ENCODE results near the gene CMTM2. TPM values are rescaled to one million over a fixed set of nuclear protein-coding genes. Genes with fewer than 3 reads are reported as not detected.

CMTM2 gene, protein sequence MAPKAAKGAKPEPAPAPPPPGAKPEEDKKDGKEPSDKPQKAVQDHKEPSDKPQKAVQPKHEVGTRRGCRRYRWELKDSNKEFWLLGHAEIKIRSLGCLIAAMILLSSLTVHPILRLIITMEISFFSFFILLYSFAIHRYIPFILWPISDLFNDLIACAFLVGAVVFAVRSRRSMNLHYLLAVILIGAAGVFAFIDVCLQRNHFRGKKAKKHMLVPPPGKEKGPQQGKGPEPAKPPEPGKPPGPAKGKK
- 0.93 TPM for total RNA-seq

DNA sequence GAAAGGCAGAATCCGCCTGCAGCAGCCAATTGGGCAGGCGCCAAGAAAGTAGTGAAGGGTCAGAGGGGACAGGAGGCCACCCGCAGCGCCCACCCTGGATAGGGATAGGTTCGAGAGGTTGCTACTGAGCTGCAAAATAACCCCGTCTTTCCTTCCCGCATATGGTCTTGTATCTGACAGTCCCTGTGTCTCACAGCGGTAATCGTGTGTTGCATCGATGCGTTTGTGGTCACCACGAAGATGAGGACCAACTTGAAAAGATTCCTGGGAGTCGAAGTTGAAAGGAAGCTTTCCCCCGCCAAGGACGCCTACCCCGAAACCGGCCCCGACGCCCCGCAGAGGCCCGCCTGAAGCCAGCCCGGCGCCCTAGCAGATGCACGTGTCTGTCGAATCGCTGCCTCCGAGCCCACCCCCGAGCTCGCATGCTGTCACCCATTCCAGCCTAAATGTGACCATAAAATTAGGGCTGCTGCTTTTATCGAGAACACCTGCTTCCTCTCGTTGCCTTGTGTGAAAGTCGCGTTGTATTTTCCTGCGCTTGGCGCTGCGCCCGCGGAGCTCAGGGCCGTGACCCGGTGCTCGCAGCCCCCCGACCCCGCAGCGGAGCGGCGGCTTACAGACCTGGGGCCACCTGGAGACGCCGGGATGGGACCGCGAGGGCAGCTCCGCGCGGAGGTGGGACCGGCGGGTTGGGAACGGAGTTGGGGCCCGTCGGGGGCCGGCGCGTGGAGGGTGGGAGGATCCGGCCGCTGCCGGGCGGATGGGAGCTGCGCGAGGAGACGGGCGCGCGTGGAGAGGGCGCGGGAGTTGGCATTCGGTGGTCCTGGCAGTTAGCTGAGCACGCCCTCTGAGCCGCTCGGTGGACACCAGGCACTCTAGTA is at the start of gene CMTM2:
TSS of gene CMTM2 (plus strand) at position 813 of the 881 bp plus-strand sequence. CDS start 145 bp downstream, outside the sequence.

DNA sequence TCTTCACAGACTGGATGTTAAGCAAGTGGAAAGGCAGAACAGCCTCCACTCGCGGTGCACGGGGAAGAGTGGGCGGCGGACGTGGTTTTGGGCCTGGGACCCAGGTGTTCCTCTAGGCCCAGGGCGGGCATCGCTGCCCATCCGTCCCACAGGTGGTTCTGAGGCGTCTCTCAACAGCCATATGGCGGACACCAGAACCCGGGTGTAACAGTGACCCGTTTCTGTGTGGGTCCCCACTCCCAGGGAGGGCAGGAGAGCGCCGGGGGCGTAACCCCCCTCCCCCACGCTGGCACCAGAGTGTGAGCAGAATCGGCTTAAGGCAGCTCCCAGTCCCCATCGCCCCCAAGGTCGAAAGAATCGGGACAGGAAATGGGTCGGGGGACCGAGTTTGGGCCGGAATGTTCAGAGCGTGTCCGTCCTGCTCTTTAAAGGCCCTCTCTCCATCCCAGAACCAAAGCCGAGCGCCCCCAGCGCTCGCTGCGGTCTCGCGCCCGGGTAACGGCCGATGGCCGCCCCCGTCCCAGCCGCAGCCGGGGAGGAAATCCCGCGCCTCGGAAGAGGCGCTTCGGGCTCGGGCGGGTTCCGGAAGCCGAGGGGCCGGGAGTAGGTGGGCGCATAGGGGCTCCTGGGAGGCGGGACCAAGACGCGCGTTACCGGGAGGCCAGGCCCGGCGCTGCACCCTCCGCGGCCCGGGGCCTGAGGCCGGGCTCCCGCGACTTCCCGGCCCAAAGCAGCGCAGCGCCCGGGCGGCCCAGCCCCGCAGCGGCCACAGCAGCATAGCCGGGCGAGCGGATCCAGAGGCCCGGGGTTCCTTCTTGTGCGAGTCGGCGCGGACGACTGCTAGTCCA is 29.8 kb upstream of the CMTM2 start, which contains the start of gene TK2:
TSS of gene TK2 (minus strand) at position 839 of the 848 bp plus-strand sequence. CDS start at position 778, 61 bp downstream.

DNA sequence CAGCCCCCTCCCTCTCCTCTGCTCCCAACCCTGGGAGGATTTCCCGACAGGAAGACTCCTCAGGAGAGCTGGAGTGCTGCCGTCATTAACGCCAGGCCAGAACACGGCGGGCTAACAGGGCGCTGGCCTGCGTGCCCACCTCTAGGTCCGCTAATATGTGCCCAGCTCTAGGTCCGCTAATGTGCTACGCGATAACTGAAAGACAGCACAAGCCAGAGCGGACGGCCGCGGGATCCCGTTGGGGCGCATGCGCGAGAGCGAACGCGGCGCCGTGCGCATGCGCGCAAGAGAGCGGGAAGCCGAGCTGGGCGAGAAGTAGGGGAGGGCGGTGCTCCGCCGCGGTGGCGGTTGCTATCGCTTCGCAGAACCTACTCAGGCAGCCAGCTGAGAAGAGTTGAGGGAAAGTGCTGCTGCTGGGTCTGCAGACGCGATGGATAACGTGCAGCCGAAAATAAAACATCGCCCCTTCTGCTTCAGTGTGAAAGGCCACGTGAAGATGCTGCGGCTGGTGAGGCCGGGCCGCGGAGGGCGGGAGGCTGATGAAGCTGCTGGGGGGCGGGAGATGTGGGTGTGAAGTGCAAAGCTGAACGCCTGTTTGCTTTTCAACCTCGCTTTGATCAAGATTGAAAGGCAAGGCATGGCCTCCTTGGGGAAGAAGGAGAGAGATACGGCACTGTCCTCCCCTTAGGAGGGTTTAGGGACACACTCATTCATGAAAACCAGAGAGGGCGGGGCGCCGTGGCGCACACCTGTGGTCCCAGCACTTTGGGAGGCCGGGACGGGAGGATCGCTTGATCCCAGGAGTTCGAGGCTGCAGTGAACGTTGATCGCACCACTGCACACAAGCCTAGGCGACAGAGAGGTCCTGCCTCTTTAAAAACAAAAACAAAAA is 26.7 kb upstream of the CMTM2 start, which contains the start of gene CKLF:
TSS of gene CKLF (plus strand) at position 291 of the 892 bp plus-strand sequence. CDS start at position 431, 140 bp downstream.

DNA sequence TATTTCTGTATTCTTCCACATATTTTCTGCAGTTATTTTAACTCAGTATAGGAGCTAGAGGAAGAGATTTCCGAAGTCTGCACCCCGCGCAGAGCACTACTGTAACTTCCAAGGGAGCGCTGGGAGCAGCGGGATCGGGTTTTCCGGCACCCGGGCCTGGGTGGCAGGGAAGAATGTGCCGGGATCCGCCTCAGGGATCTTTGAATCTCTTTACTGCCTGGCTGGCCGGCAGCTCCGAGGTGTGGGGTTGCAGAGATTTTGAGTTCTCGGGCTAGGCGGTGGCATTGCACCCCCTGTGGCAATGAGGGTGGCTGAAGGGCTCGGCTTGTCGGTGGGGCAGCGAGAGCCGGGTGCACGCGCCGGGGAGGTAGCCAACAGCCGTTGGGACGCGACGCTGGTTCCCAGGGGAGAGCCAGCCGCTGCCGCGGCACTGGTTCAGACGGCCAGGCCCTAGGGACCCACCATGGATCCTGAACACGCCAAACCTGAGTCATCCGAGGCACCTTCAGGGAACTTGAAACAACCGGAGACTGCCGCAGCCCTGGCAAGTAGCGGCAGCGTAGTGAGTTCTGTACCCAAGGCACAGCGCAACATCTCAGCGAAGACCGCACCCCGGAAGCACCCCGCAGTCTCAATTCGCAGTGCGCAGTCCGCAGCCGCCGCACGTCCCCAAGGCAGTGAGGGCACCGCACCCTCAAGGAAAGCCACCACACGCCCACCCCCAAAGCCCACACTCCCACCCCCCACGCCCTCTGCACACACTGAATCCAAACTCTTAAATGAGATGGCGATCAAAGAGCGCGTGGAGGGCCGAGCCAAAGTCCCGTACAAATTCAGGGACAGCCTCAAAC is 13.0 kb upstream of the CMTM2 start, which contains the start of gene CMTM1:
TSS of gene CMTM1 (plus strand) at position 389 of the 851 bp plus-strand sequence. CDS start at position 464, 75 bp downstream.

GRCh38 chr16:66604376-66605176 is 25.3 kb downstream of the CMTM2 start, which contains the start of gene CMTM3:
Gene CMTM3, plus strand, starts transcription at chr16:66604704. Its CDS starts 102 bp downstream, at chr16:66604806.

Small RNAs within 50 kb of the gene (small RNA-seq; reads per million reads assigned to genes)
- gene CKLF-CMTM1 (ENCODE audit: low replicate concordance): not detected

Other genes with a start within 250 kb of the CMTM2 start
- 67.2 TPM for gene CDH5, start 212.8 kb upstream of the CMTM2 start, total RNA-seq
- 0.99 TPM for gene BEAN1, start 152.2 kb upstream of the CMTM2 start, total RNA-seq
- gene TK2, start 29.3 kb upstream of the CMTM2 start, total RNA-seq: 29.3 TPM
- gene CKLF, start 26.9 kb upstream of the CMTM2 start, total RNA-seq: 36.8 TPM
- 4.3 TPM for gene CMTM1, start 13.0 kb upstream of the CMTM2 start, total RNA-seq
- 35.4 TPM for gene CMTM3, start 25.2 kb downstream of the CMTM2 start, total RNA-seq
- gene CMTM4, start 117.3 kb downstream of the CMTM2 start, total RNA-seq: 89.0 TPM
- gene DYNC1LI2, start 172.1 kb downstream of the CMTM2 start, total RNA-seq: 124 TPM
- not detected for gene TERB1, start 222.1 kb downstream of the CMTM2 start, total RNA-seq